Measurements from ENCODE around the gene FARP2.
"Not testable (repeated sequence)": the region's sequence is repeated elsewhere in the genome, so short reads cannot be mapped to it uniquely, and the experiment has no call there.

Gene FARP2

DNA sequence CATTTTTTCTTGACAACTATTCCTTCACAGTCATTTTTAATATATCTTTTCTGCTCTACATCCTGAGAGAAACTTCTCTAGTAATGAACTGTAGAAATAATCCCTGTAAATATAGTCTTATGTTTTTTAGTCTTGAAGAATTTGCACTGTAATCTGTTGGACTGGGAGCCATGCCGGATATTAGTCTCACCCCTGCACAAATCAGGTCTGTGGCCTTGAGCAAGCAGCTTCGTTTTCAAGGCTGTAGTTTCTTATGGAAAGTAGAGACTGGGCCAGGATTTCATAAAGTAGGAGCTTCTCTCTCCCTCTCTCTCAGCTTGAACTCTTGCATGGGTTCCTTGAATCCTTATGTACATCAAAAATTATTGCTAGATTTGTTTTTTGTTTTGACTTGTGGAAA is 8.7 kb downstream of the FARP2 start:
- in situ Hi-C loops (cut with HindIII; ENCODE audit: low sequenced_read_pairs): loop anchor here (5.0 kb wide), 1 partner anchor 68 kb away; no protein-coding TSS in a partner anchor

DNA sequence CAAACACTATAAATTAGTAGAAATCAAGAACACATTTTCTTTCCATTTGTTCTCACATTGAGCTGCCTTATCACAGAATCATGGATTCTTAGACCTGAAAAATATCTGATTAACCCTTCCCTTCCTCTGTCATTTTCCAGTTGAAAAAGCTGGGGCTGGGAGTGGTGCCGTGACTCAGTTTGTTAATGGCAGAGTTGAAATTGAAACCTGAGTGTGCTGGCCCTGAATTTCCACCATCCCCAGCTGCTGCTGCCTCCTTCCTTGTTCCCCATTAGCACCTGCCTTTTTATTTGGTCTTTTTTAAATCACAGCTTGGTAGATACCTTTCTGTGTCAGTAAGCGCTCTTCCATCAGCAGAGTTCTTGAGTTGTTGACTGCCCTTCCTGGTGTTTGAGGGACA is 10.6 kb downstream of the FARP2 start:
- in situ Hi-C loops (cut with HindIII; ENCODE audit: low sequenced_read_pairs): loop anchor here (5.0 kb wide), 1 partner anchor 66 kb away; no protein-coding TSS in a partner anchor

DNA sequence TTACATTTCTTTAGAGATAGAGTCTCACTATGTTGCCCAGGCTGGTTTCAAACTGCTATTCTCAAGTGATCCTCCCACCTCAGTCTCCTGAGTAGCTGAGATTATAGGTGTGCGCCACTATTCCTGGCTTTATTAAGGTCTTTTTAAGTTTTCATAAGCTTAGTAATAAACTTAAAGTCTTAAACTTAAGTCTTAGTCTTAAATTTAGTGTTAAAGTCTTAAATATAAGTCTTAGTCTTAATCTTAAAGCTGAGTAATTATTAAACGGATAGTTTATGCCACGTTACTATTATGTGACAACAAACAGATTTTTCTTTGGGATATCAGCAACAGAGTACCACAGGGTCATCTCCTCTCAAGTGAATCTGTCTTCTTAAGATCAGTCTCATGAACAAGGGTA is 12.6 kb downstream of the FARP2 start:
- in situ Hi-C loops (cut with HindIII; ENCODE audit: low sequenced_read_pairs): loop anchor here (5.0 kb wide), 1 partner anchor 64 kb away; no protein-coding TSS in a partner anchor

DNA sequence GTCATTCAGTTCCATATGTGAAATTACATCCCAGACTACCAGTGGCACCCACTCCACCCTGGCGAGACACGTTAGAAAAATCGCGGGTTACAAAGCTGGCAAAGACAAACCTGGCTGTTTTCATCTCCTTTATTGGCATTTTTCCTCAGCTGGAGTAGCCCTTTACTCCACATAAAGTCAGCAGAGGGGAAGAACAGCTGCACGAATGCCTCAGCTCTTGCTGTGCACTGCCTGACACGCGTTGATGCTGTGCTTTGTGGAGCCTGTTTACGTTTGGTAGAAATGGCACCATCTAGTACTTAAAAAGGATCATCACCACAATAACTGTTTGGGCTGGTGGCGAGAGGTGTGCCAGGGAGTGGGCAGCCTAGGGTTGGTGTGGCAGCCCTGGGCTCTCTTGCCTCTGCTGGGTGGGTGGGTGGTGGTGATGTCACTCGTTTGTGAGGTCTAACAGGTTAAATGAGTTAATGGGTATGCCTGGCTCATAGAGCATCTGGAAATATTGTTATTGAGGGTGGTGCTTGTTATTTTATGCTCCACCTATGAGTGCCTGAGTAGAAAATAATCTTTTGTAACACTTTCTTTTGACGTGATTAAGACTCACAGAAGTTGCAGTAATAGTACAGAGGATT is 16.4 kb downstream of the FARP2 start:
- in situ Hi-C loops (cut with HindIII; ENCODE audit: low sequenced_read_pairs): no loop called here

DNA sequence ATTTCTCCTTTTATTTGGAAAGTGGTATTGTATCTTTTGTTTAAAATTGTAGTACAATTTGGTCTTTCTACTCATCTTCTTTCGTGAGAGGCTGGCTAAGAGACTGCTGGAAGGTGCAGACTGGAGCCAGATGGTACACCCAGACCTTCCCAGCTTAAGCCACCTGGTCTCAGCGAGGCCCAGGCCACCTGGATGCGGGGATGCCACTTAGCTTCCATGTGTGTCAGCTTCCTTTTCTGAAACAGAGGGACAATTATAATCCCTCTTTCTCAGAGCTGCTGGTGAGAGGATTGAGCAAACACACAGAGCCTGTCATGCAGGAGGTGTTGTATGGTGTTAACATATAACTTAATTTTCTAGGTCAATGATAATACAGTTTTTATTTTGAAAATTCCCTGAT is 17.4 kb downstream of the FARP2 start:
- in situ Hi-C loops (cut with HindIII; ENCODE audit: low sequenced_read_pairs): no loop called here

DNA sequence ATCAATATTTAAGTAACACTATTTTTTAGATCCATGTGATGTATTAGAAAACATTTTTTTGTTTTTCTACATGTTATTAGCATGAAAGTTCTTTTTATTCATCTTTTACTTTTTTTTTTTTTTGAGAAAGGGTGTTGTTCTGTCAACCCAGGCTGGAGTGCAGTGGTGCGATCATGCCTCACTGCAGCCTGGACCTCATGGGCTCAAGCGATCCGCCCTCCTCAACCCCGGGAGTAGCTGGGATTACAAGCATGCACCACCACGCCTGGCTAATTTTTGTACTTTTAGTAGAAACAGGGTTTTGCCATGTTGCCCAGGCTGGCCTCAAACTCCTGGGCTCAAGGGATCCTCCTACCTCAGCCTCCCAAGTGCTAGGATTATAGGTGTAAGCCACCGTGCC is 17.8 kb downstream of the FARP2 start:
- in situ Hi-C loops (cut with HindIII; ENCODE audit: low sequenced_read_pairs): not testable (repeated sequence)

DNA sequence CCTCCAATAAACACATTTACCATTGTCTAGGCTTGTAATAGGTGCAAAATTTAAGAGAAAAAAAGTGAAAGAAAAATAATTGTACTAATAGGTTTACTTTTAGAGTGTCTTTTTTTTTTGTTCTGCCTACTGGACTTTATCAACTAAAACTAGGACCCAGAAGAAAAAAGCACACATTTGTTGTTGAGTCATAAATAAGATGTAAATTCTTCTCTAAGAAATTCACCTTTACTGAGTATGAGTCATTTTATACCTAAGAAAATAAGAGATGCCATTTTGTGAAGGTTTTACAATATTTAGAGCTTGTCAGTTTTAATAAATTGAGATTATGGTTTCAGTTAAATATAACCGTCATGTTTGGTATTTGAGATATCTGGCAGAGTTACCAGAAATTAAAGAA is 19.2 kb downstream of the FARP2 start:
- in situ Hi-C loops (cut with HindIII; ENCODE audit: low sequenced_read_pairs): no loop called here

DNA sequence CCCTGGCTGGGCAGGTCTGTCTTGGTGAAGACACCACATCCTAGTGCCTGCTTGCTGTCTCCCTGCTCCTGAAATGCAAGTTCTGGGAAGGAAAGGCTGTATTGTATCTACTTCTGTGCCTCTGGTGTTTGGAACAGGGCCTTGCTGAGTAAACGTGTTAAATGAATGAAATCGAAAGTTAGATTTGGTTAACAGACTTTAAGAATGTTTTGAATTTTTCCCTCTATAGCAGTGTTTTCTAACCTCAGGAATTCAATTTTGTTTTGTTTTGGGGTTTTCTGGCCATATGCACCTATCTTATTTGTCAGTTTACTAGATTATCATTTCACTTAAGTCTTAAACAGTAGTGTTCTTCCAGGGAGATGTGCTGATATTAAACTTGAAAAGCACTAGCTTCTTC is 20.7 kb downstream of the FARP2 start:
- in situ Hi-C loops (cut with HindIII; ENCODE audit: low sequenced_read_pairs): no loop called here

DNA sequence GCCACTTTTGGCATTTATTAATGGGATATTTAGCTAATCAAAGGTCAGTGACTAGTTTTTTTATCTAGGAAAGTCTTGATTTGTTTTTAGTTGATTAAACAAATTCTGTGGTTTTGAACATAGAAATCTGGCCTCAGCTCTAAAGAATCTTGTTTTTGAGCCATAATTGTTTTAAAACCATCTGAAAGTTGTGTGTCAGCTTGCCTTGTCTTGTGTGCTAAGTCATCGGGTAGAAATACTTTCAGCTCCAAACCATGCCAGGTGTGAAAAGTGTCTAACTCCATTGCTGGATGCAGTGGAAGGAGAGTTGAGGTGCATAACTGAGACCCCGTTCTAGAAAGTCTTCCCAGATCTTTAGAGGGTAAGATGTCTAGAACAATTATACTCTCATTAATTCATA is 22.7 kb downstream of the FARP2 start:
- in situ Hi-C loops (cut with HindIII; ENCODE audit: low sequenced_read_pairs): no loop called here

DNA sequence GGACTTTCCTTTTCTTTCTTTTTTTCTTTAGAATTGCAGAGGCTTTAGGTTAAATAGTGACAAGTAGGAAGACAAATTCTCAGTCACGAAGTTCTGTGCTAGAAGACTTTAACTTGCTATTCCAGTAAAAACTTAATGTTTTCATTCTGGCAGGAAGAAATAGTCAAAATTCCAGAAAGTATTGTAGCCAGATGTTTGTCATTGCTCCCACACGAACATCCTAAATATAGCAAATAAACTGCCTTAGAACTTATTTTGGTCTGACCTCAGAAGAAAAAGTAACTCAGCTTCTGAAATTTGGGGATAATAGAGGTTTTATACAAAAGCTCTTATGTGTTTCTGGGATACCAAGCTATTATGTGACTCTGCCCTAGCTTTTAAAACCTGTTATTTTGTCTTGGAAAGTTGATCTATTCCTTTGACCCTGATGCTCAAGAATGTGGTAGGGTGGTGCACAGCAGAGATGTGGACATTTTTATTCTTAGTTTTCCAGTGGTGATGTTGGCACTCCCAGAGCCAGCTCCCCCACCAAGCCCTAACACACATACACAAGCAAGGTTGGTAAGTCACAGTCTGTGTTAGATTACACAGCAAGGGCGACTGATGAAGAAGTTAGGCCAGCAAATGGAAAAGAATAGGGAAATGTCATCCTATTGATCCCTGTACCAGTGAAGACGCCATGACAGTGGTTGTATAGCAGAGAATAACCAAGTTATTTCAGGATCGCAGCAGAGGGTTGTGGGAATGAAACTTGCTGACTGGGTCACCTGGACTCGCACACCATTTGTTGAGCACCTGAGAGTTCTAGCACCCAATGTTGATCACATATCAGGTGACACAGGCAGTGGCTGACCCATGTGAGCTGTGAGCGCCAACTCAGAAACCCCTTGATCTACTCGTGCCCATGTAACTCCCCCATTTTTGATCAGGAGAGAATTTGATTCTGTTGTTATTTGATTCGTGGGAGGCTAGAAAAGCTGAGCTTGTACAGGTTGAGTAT is 23.7 kb downstream of the FARP2 start:
- in situ Hi-C loops (cut with HindIII; ENCODE audit: low sequenced_read_pairs): no loop called here

DNA sequence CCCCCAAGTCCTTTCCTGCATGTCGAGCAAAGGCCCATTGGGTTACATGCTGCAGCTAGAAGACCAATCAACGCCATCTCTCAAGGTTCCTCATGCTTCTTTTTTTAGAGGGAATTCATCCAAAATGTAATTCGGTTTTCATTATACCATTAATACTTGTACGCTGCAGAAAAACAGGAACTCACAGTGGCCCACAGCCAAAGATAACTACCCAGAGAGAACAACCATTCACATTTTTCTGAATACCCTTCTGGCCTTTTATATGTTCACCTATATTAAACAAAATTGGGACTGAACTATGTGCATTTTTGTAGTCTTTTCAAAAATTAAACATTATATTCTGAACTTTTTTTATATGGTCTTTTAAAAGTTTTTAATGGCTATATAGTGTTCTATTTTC is 25.8 kb downstream of the FARP2 start:
- in situ Hi-C loops (cut with HindIII; ENCODE audit: low sequenced_read_pairs): no loop called here

DNA sequence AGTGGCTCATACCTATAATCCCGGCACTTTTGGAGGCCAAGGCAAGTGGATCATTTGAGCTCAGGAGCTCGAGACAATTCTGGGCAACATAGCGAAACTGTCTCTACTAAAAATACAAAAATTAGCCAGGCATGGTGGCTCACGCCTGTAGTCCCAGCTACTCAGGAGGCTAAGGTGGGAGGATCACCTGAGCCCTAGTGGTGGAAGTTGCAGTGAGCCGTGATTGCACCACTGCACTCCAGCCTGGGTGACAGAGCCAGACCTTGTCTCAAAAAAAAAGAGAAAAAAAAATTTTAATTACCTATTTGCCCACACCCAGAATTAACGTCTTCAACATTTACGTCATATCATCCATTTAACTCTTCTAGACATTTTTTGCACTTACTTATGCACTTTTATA is 29.4 kb downstream of the FARP2 start:
- in situ Hi-C loops (cut with HindIII; ENCODE audit: low sequenced_read_pairs): loop anchor here (5.0 kb wide), 1 partner anchor 42 kb away; no protein-coding TSS in a partner anchor

DNA sequence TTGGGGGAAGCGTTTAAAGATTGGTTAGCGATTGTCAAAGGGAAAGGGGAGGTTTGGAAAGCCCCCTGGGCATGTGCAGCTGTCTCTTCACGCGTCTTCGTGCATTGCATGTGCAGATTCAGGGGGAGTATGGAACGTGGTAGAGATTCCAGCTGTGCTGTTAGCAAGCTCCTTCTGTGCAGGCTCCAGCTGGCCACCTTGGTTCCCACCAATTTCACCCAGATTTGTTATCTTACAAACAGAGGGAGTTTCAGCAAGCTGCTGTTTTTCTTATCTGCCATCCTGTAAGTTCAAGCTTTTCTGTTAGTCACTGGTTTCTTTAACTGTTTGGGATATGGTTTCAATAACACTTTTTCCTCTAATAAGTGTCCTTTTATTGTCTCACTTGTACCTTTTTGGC is 30.4 kb downstream of the FARP2 start:
- in situ Hi-C loops (cut with HindIII; ENCODE audit: low sequenced_read_pairs): loop anchor here (5.0 kb wide), 1 partner anchor 41 kb away; no protein-coding TSS in a partner anchor

DNA sequence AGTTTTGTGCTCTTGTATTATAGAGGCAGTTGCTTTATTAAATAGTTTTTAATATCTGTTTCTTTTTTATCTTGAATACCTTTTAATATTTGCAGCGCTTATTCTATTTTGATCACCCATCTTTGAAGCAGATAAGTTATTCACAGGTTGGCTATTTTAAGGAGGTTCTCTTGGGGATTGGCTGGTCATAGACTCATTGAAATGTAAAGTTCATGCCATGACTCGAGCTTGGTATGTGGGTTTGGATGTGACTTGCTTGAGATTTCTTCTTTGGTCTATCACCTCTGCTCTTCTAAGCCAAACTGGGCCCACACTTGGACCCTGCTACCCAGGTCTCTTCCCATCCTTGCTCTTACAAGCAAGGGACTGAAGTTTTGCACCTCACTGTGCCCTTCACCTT is 33.6 kb downstream of the FARP2 start:
- in situ Hi-C loops (cut with HindIII; ENCODE audit: low sequenced_read_pairs): loop anchor here (5.0 kb wide), 1 partner anchor 38 kb away; no protein-coding TSS in a partner anchor

DNA sequence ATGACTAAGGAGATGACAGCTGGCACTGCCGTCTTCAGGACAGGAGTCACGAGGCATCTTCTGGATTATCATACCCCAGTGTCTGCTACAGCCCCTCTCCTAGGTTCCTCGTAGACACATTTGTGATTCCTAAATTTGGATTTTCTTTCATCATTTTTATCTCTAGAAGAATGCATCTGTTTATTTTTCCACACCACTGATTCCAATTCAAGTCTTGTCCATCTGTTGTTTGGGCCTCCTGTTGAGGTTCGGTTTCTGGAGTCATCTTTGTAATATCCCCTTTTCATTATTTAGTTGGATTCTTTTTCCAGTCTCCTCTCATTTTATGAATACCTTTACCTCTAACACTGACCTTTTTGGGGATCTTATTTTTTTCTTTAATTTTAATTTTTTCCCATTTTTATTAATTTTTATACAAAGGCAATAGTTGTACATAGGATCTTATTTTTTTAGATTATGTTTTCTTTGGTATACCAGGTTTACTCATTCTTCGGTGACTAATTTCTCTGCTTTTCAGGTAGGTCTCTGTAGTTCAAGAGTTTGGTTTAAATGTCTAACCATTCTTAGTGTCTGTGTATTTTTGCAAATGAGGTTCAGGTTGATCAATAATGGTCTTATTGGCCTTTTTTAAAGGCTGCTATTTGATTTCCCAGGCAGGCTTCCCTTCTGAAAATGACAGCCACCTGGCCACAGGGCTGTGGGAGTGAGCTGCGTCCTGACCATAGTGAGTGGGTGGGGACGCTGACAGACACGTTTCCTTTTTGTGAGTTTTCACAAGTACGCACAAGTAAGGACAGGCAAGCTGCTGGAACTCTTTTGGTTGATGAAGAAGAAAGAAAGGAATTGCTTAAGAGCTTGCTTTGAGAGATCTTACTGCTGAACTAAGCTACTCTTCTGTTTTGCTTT is 34.5 kb downstream of the FARP2 start:
- in situ Hi-C loops (cut with HindIII; ENCODE audit: low sequenced_read_pairs): no loop called here

DNA sequence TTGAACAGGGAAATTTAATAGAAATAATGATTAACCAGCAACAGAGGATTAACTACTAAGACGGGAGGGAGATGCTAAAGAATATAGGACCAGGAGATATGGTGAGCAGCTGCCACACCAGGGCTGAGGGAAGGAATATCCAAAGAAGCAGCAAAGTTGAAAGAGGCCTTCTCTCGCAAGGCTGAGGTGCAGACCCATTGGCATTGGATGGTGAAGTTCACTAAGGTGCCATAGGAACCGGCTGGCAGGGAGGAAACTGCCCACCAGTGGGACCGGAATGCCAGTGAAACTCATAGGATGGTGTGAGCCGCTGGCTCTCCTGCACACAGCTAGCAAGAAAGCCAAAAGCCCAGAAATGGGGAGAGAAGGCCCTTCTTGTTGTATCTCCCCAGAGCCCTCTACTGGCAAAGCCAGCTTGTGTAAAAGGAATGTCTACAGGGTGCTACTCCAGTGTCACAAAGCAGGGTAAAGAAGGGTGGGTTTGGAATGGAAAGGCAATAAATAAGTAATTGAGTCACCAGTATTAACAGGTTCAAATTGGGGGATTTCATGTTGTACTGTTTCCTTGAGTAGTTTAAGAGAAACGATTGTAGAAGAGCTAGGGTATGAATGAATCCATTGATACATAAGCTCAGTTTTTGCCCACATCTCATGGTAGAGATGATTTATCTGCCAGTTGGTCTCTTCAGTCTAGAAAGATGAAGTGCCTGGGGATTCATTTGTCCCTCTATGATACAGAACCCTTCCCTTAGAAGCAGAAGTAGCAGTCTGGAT is 36.0 kb downstream of the FARP2 start:
- in situ Hi-C loops (cut with HindIII; ENCODE audit: low sequenced_read_pairs): no loop called here

DNA sequence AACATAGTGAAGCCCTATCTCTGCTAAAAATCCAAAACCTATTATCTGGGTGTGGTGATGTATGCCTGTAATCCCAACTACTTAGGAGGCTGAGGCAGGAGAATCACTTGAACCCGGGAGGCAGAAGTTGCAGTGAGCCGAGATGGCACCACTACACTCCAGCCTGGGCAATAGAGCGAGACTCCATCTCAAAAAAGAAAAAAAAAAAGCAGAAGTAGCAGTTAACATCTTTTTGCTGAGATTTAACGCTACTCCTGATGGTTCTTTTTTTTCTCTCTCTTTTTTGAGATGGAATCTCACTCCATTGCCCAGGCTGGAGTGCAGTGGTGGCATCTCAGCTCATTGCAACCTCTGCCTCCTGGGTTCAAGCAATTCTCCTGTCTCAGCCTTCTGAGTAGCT is 36.7 kb downstream of the FARP2 start:
- in situ Hi-C loops (cut with HindIII; ENCODE audit: low sequenced_read_pairs): not testable (repeated sequence)

DNA sequence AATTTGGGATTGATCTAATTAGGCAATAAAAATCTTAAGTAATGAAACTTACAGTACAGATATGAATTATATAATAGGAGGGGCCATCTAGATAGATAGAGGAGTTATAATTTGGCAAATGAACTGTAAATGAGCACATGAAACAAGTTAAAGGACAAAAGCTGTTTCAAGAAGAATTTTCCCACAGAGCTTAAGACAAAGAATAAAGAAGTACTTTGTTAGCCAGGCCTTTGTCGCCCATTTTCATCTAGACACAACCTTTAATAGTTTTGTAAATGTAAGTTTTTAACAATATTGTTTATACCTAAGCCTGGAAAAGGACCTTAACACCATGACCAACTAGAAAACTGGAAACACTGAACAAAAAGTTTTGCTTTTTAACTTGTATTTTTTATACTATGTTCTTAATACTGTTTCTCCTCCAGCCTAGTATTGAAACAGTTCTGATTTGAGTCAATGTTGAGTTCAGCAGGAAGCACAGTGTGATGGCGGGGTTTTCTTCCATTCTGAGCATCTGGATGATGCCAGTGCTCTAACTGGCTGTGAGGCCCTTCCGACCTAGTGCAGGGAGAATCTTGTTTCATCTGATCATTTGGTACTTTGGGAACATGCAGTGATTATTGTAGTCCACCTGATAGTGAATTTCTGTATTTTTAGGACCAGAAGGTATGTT is 37.6 kb downstream of the FARP2 start:
- in situ Hi-C loops (cut with HindIII; ENCODE audit: low sequenced_read_pairs): no loop called here

DNA sequence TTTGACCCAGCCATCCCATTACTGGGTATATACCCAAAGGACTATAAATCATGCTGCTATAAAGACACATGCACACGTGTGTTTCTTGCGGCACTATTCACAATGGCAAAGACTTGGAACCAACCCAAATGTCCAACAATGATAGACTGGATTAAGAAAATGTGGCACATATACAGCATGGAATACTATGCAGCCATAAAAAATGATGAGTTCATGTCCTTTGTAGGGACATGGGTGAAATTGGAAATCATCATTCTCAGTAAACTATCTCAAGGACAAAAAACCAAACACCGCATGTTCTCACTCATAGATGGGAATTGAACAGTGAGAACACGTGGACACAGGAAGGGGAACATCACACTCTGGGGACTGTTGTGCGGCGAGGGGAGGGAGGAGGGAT is 40.7 kb downstream of the FARP2 start:
- in situ Hi-C loops (cut with HindIII; ENCODE audit: low sequenced_read_pairs): not testable (repeated sequence)
